SK-N-MC (cell line): ENCODE data around the gene PRR20E.

ENCODE experiments used
- EZH2 ChIP-seq: fragments of 200-600 bp; sonication (generic); IDR thresholded peaks from one replicate; pipeline ENCODE4 v1.6.1; 2017; ENCODE audit warnings: antibody characterized with exemption
- POLR2AphosphoS5 ChIP-seq: IDR thresholded peaks from 2 replicates; pipeline ENCODE4 v1.6.1; 2012; ENCODE audit warnings: mild to moderate bottlenecking, low read depth, low read length, borderline replicate concordance

DNA sequence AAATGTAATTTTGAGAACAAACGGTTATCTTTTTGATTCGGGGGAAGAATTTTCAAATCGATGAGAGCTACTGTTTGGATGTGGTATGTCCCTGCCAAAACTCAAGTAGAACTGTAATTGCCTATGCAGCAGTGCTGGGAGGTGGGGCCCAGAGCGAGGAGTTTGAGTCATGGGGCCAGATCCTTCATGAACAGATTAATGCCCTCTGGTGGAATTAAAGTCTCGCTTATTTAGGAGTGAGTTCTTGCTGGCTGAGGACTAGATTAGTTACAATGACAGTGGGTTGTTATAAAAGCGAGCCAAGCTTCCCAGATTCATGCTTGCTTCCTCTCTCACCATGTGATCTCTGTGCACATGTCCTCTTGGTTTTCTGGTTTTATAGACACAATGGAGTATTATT lies 38.1 kb upstream of the PRR20E start:
- TF ChIP-seq EZH2 (no peak), POLR2AphosphoS5 (no peak)
